GM12878 (cell line): Measurements from ENCODE around the gene SPPL3.

Source experiments
- BCLAF1 ChIP-seq: fragments of 450-650 bp; IDR thresholded peaks from 2 replicates; pipeline ENCODE4 v1.6.1; 2017; ENCODE audit warnings: antibody characterized with exemption, mild to moderate bottlenecking, moderate library complexity
- NRF1 ChIP-seq: conservative IDR thresholded peaks from 2 replicates; pipeline ENCODE4 v1.6.1; 2011; ENCODE audit warnings: mild to moderate bottlenecking, low read depth, low read length, improper control_type of control experiment
- POLR2A ChIP-seq: IDR thresholded peaks from 2 replicates; pipeline ENCODE4 v1.6.1; 2011; ENCODE audit warnings: low read depth, mild to moderate bottlenecking, low read length
- SIX5 ChIP-seq: IDR thresholded peaks from 2 replicates; pipeline ENCODE4 v1.6.1; 2011; ENCODE audit warnings: mild to moderate bottlenecking, low read depth, low read length, moderate library complexity; ENCODE audit not compliant: severe bottlenecking

DNA sequence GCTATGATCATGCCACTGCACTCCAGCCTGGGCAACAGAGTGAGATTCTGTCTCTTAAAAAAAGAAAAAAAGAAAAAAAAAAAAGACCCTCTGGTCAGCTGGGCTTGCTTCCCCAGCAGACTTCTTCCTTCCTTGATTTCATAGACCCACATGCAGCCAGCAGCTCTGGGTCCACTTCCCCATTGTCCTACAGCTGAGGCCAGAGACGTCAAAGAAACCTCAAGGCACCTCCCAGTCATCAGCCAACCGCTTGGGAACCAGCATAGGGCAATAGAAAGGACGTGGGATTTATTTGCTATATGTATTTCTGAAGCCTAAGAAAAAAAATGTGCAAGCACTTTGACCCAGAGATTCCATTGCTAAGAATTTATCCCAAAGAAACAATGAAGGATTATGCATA lies 35.4 kb upstream of the SPPL3 start:
- TF ChIP-seq SIX5 = no peak
- TF ChIP-seq NRF1 = no peak
- no peak for TF ChIP-seq BCLAF1
- TF ChIP-seq POLR2A = no peak
